Suppressor macrophage treated with lipopolysaccharide for 1 hour (primary cell): ENCODE measurements around the gene TMEM232.
A peak's percentile ranks its signal among the peaks of the same experiment; 100 is the strongest.
"Not testable (repeated sequence)": the region's sequence is repeated elsewhere in the genome, so short reads cannot be mapped to it uniquely, and the experiment has no call there.

Experiments
- DNase-seq, 3 donors: peaks; one replicate each; pipeline ENCODE4 v3.0.0-alpha.2; 2020 to 2022

The TMEM232 gene

GRCh38 chr5:110726249-110727024, at the start of gene TMEM232:
Gene TMEM232, minus strand, starts transcription at chr5:110726671. Its CDS starts 59,319 bp downstream, at chr5:110667352.
- DNase-seq, result peak; percentile 87 to 89 (median 88)

GRCh38 chr5:110770286-110770685, 43.8 kb upstream of the TMEM232 start:
- DNase-seq, result no peak

GRCh38 chr5:110769000-110769681, 42.7 kb upstream of the TMEM232 start:
- DNase-seq, result peak in 1 of 3 donors; percentile 2

GRCh38 chr5:110768138-110768860, 41.8 kb upstream of the TMEM232 start:
- no peak for DNase-seq

- DNase-seq, result no peak
These were observed 33.7 kb upstream of the TMEM232 start for GRCh38 chr5:110760158-110760557.

- DNase-seq, result peak; percentile 56 to 72 (median 71)
These were observed 30.8 kb upstream of the TMEM232 start for GRCh38 chr5:110757118-110757729.

- DNase-seq, result no peak
These were observed 27.7 kb upstream of the TMEM232 start for GRCh38 chr5:110754181-110754580.

GRCh38 chr5:110753600-110753999, 27.1 kb upstream of the TMEM232 start:
- no peak for DNase-seq

- DNase-seq, result no peak
These were observed 26.5 kb upstream of the TMEM232 start for GRCh38 chr5:110752953-110753352.

- no peak for DNase-seq
These were observed 25.7 kb upstream of the TMEM232 start for GRCh38 chr5:110751902-110752762.

- DNase-seq, result peak; percentile 91 to 95 (median 93)
These were observed 12.6 kb upstream of the TMEM232 start, which contains the start of gene SLC25A46 for GRCh38 chr5:110738812-110739651. Gene SLC25A46, plus strand, starts transcription at chr5:110739007. Its CDS starts 113 bp downstream, at chr5:110739120.

GRCh38 chr5:110738503-110738811, 12.0 kb upstream of the TMEM232 start:
- DNase-seq, result no peak

- DNase-seq, result peak; percentile 35 to 76 (median 59)
These were observed 10.3 kb upstream of the TMEM232 start for GRCh38 chr5:110736753-110737152.

GRCh38 chr5:110735556-110735955, 9.1 kb upstream of the TMEM232 start:
- DNase-seq, result peak in 2 of 3 donors; percentile 18 to 22

GRCh38 chr5:110734101-110734500, 7.6 kb upstream of the TMEM232 start:
- no peak for DNase-seq

GRCh38 chr5:110731499-110731898, 5.0 kb upstream of the TMEM232 start:
- not testable (repeated sequence) for DNase-seq

GRCh38 chr5:110727025-110727314, 499 bp upstream of the TMEM232 start:
- peak in 2 of 3 donors; percentile 20 to 24 for DNase-seq

- DNase-seq, result no peak
These were observed 8.2 kb downstream of the TMEM232 start for GRCh38 chr5:110718311-110718710.

GRCh38 chr5:110716247-110717245, 9.9 kb downstream of the TMEM232 start:
- no peak for DNase-seq

- DNase-seq, result no peak
These were observed 19.1 kb downstream of the TMEM232 start for GRCh38 chr5:110707260-110707844.
